Right renal cortex interstitium (tissue), 3 donors: ENCODE results near the gene GAGE13. TPM values are rescaled to one million over a fixed set of nuclear protein-coding genes. Genes with fewer than 3 reads are reported as not detected.
A peak's percentile ranks its signal among the peaks of the same experiment; 100 is the strongest.
"Not testable (repeated sequence)": the region's sequence is repeated elsewhere in the genome, so short reads cannot be mapped to it uniquely, and the experiment has no call there.

Source experiments
- DNase-seq, 3 donors: peaks; one replicate each; pipeline ENCODE4 v3.0.0-alpha.2; 2013; ENCODE audit warnings: low read depth in 3 of 3, low spot score in 2 of 3
- polyA plus RNA-seq, 3 donors: library from polyadenylated mRNA; unstranded; fragments of 120-200 nt; gene quantifications; one replicate each; pipeline ENCODE4 v1.2.1, GENCODE V29; 2013; ENCODE audit not compliant: insufficient read length in 3 of 3

GAGE13 gene
- under 1 TPM in 1 of 3 donors, not detected in 2; 0.40 TPM for polyA plus RNA-seq

- not testable (repeated sequence) for DNase-seq
These were observed at the start of gene GAGE13 for GRCh38 chrX:49331282-49331681. TSS of gene GAGE13 (plus strand) at chrX:49331582. CDS start at chrX:49332738, 1,156 bp downstream.

GRCh38 chrX:49282647-49283011 lies 48.8 kb upstream of the GAGE13 start:
- no peak for DNase-seq

DNA sequence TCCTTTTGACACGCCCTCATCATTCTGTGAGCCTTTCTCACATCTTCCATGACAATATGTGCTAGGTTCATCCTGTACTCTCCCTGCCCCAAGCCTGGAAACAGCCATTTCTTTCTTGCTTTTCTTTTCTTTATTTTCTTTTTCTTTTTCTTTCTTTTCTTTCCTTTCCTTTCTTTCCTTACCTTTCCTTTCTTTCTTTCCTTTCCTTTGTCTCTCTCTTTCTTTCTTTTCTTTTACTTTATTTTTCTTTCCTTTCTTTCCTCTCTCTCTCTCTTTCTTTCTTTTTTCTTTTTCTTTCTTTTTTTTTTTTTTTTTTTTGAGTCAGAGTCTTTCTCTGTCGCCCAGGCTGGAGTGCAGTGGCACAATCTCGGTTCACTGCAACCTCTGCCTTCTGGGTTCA lies 47.2 kb upstream of the GAGE13 start:
- no peak for DNase-seq

GRCh38 chrX:49286136-49286535 lies 45.2 kb upstream of the GAGE13 start:
- no peak for DNase-seq

DNA sequence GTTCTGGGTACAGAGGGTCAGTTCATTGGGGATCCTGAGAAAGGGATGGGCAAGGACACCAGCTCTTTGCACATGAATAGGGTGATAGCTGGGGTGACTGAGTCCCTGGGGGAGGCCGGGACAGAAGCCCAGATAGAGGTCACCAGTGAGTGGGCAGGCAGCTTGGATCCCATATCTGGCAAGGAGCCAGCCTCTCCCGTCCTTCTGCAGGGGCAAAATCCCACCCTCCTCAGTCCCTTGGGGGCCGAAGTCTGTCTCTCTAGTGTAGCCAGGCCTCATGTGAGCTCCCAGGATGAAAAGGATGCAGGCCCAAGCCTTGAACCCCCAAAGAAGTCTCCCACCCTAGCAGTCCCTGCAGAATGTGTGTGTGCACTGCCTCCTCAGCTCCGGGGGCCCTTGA lies 44.8 kb upstream of the GAGE13 start:
- no peak for DNase-seq

DNA sequence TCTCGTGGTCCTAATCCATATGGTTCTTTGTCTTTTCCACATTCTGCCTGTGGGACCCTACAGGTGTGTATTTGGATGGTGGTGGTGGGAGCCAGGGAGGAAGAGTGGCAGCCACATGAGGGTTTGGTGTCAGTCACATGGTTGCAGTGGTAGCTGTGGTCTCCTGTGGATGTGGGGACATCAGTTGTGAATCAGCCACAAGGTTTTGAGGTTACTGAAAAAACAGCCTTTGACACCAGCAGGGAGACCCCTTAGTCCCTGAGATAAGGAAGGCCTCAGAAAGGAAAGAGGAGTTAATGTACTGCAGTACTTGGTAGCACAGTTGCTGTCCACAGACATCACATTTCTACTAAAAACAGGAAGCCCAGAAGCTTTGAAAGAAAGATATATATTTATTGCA lies 43.7 kb upstream of the GAGE13 start:
- DNase-seq: no peak

DNA sequence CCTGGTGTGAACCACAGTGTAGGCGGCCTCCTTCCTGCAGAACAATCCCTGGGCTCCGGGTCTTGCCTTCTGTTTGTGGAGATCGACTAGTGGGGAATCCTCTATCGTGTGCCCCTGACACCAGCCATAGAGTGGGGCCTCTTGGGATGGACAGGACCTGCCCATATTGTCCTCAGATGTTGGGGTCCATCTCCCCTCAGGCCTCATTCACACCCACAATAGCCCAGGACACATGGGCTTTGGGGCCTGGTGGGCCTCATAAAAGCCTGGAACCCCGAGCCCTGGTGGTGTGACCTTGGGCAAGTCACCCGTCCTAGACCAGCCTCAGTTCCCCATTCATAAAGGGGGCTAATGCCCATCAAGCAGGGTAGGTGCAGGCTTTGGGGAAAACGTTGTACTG lies 41.2 kb upstream of the GAGE13 start:
- DNase-seq: no peak

DNA sequence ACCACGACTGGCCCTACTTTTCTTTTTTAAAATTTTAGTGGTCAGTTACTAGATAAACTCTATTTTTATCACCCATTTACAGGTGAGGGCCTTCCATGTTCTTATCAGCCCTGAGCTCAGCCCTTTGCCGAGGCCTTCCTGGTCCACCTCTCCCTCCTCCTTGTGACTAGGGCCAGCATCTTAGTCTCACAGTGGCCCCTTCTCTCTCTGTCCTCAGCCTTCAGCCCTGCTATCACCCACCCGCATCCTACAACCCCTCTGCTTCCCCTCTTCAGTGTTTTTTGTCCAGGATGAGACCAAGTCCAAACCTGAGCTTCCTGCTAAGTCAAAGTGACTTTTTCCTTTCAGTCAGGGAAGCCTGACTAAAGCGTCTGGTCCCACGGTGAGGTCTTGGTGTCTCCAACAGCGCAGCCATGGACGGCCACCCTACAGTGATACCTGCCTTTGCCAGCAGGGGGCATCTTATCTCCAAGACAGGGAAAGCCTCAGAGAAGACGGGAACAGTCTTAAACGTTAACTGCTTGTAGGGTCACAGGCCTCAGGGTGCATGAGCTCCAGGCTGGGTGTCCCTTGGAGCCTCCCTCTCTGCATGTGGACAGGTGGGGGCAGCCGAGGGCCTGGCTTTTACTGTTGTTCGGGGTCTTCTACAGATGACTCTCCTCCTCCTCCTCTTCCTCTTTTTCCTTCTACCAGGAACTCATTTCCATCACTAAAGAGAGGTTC lies 39.6 kb upstream of the GAGE13 start:
- DNase-seq: no peak

DNA sequence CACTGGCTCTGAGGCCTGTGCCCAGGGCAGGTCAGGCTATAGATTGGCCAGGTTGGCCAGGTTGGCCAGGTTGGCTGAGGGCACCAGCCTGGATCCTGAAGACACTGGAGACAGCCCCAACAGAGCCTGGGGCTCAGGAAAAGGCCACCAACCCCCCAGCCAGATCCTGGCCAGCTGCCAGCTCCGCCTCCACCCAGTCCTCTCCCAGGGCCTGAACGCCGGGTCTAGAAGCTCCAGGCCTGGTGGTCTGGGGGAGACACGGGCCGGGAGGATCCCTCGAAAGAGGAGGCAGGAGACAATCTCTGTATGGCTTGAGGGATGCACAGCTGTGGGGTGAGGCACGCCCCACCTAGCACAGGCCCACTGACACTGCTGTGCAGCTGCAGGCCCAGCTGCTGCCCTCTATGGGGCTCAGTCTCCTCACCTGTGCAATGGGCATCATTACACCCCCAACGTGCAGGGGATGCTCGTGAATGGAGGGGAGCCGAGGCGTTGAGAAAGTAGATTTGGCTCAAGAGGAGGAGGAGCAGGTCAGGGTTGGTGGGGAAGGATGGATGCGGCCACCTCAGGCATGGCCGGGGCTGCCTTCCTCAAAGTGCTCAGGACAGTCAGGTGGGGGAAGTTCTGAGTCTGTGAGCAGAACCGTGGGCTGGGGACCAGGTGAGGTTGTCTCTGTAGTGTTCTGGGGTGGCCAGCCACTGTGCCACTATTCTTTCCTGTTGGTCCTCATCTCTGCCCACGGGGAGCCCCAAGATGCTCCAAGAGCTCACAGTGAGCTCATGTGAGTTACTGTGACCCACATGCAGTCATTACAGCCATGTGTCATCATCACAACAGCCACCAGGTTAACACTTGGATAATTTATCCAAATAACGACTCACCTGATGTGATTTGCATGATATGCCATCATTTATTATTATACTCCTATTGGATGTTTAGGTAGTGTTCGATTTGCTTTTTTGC lies 38.7 kb upstream of the GAGE13 start:
- no peak for DNase-seq

DNA sequence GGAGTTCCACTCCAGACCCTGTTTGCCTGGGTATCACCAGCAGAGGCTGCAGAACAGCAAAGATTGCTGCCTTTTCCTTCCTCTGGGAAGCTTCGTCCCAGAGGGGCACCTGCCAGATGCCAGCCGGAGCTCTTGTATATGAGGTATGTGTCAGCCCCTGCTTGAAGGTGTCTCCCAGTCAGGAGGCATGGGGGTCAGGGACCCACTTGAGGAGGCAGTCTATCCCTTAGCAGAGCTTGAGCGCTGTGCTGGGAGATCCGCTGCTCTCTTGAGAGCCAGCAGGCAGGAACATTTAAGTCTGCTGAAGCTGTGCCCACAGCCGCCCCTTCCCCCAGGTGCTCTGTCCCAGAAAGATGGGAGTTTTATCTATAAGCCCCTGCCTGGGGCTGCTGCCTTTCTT lies 32.1 kb upstream of the GAGE13 start:
- DNase-seq: not testable (repeated sequence)

DNA sequence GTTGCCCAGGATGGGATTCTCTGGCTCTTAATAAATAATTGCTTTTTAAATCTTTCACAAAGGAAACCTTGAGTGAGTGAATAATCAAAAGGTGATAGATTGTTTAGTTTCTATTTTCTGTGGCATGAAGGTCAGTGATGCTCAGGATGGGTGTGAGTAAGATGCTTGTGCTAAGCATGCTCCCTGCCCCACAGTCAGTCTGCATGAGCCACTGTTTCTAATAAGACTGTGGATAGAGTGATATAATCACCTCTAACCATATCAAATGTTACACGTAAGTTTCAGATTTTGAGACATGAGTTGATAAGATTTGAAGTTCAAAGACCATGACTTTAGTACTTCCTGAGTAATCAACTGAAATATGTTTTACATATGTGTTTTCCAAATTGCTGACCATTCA lies 30.7 kb upstream of the GAGE13 start:
- no peak for DNase-seq

DNA sequence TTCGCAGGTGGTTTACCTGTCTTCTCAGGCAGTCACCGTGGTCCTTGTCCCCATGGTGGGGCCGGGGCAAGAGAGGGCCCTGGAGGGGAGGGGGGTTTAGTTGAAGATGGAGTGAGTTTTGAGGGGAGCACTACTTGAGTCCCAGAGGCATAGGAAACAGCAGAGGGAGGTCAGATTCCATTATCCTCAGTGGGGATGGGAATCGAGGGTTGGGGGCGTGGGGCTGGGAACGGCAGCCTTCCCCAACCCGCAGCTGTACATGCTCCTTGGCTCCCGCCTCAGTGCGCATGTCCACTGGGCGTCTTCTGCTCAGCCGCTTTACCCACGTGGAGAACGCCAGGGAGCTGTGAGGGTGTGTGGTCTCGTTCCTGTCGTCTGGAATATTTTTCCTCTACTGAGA lies 28.0 kb upstream of the GAGE13 start, which contains the start of gene GAGE10:
Gene GAGE10 (plus strand): TSS at position 301 of the 400 bp plus-strand sequence. CDS start 1,214 bp downstream, outside the sequence.
- no peak for DNase-seq

DNA sequence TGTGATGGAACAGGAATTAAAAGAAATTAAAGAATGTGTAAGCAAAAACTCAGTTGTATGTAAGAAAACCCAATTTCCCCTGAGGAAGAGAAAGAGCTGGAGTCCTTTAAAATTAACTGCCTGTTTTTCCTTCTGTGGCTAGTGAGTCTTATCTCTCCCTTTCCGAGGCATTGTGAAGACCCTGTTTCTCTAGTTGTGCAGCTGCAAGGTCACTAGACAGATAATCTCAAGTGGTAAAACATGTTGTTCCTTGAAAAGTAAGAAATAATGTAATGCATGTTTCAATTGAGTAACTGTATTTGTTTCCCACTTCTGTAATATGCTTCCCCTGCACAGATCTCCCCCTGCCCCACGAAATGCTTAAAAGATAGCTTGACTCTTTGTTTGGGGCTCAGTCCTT lies 23.6 kb upstream of the GAGE13 start:
- DNase-seq: not testable (repeated sequence)

- DNase-seq: no peak
These were observed 22.6 kb upstream of the GAGE13 start for GRCh38 chrX:49308604-49309269.

DNA sequence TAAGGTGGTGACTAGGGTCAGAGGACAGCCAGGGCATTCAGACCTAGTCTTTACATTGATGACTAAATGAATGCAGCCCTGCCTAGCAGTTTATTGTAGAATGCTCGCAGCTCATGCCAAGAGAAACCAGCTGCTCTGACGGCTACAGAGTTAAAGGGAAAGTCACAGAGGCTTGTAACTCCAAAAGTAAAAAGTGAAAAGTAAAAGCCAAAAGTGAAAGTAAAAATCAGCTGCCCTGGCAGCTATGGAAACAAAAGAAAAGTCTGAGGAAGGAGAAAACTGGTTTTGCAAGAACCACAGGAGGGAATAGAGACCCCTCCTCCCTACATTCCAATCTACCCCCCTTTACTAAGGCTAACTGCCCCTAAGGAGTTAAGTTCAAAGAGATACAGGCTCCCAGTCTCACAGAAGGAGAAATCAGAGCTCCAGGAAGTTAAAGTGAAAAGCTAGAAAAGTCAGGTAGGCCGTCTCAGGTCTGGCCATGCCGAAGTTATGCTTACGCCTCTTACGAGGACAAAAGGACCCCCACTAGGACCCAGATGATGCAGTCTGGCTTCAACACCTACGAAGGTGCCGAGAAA lies 21.9 kb upstream of the GAGE13 start:
- DNase-seq: peak in 2 of 3 donors; percentile 10 to 30

DNA sequence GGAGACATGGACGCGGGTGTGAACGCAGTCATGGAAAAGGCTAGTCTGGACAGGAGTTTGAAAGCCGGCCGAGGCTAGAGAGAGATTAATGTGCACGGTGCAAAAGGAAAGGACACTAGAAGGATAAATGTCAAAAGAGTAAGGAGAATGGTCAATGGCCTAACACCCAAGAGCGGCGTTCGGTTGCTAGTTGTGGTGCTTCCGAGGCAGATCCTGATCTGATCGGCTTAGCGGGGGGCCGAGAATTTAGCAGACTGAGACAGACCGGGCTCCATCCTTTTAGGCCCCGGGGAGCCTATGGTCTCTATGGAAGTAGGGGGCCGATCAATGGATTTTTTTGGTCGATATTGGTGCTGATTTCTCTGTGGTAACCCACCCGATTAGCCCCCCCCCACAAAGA lies 21.0 kb upstream of the GAGE13 start:
- no peak for DNase-seq

DNA sequence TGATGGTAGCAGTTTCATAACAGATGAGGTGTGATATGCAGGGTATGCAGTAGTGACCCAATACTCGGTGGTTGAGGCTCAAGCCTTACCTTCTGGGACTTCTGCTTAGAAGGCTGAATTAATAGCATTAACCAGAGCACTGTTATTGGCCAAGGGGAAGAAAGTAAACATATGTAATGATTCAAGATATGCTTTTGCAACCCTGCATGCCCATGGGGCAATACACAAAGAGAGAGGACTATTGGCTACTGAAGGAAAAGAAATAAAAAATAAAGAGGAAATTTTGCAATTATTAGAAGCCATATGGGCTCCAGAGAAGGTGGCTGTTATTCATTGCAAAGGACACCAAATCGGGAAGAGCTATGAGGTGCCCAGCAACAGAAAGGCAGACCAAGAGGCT lies 19.2 kb upstream of the GAGE13 start:
- DNase-seq: no peak

- DNase-seq: no peak
These were observed 15.3 kb upstream of the GAGE13 start for GRCh38 chrX:49316085-49316484.

DNA sequence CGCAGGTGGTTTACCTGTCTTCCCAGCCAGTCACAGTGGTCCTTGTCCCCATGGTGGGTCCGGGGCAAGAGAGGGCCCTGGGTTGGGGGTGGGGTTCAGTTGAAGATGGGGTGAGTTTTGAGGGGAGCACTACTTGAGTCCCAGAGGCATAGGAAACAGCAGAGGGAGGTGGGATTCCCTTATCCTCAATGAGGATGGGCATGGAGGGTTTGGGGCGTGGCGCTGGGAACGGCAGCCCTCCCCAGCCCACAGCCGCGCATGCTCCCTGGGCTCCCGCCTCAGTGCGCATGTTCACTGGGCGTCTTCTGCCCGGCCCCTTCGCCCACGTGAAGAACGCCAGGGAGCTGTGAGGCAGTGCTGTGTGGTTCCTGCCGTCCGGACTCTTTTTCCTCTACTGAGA lies 9.6 kb upstream of the GAGE13 start, which contains the start of gene GAGE12J:
Gene GAGE12J (plus strand): TSS at position 301 of the 400 bp plus-strand sequence. CDS start 1,157 bp downstream, outside the sequence.
- DNase-seq: not testable (repeated sequence)

GRCh38 chrX:49322266-49322665 lies 9.1 kb upstream of the GAGE13 start:
- DNase-seq: not testable (repeated sequence)
